Stimulated activated CD4-positive, alpha-beta T cell treated with anti-CD3 and anti-CD28 coated beads, TNF-alpha, amount 100 ng/mL, for 48 hours (primary cell): ENCODE results near the gene MBD4.
"Not testable (repeated sequence)": the region's sequence is repeated elsewhere in the genome, so short reads cannot be mapped to it uniquely, and the experiment has no call there.

ENCODE experiments used
- DNase-seq, 3 donors: peaks; one replicate each; pipeline ENCODE4 v3.0.0-alpha.2; 2020; ENCODE audit warnings: low read depth in 3 of 3

Gene MBD4

GRCh38 chr3:129410971-129411370, 28.8 kb downstream of the MBD4 start:
- DNase-seq: no peak

- no peak for DNase-seq
Observed at GRCh38 chr3:129409541-129409940, 30.2 kb downstream of the MBD4 start.

GRCh38 chr3:129404610-129405009, 35.1 kb downstream of the MBD4 start:
- DNase-seq: no peak

- DNase-seq: no peak
Observed at GRCh38 chr3:129404130-129404529, 35.6 kb downstream of the MBD4 start.

GRCh38 chr3:129403450-129403849, 36.3 kb downstream of the MBD4 start:
- DNase-seq: no peak

- no peak for DNase-seq
Observed at GRCh38 chr3:129402616-129403015, 37.1 kb downstream of the MBD4 start.

GRCh38 chr3:129402210-129402609, 37.5 kb downstream of the MBD4 start:
- DNase-seq: no peak

GRCh38 chr3:129399895-129400357, 39.8 kb downstream of the MBD4 start:
- DNase-seq: no peak

- peak; percentile 57 to 66 (median 62) for DNase-seq
Observed at GRCh38 chr3:129399145-129399894, 40.4 kb downstream of the MBD4 start.

GRCh38 chr3:129398803-129399144, 41.0 kb downstream of the MBD4 start:
- no peak for DNase-seq

GRCh38 chr3:129393760-129394564, 45.8 kb downstream of the MBD4 start:
- DNase-seq: not testable (repeated sequence)

- no peak for DNase-seq
Observed at GRCh38 chr3:129393271-129393670, 46.5 kb downstream of the MBD4 start.

GRCh38 chr3:129392106-129392887, 47.5 kb downstream of the MBD4 start:
- not testable (repeated sequence) for DNase-seq

GRCh38 chr3:129391583-129391982, 48.2 kb downstream of the MBD4 start:
- DNase-seq: not testable (repeated sequence)

GRCh38 chr3:129389572-129389937, 50.2 kb downstream of the MBD4 start:
- no peak for DNase-seq

- DNase-seq: not testable (repeated sequence)
Observed at GRCh38 chr3:129388791-129389571, 50.8 kb downstream of the MBD4 start.

- no peak for DNase-seq
Observed at GRCh38 chr3:129387487-129387886, 52.3 kb downstream of the MBD4 start.

GRCh38 chr3:129386984-129387383, 52.8 kb downstream of the MBD4 start:
- no peak for DNase-seq

GRCh38 chr3:129385507-129385906, 54.2 kb downstream of the MBD4 start:
- DNase-seq: not testable (repeated sequence)

- DNase-seq: no peak
Observed at GRCh38 chr3:129384594-129385323, 55.0 kb downstream of the MBD4 start.

- DNase-seq: not testable (repeated sequence)
Observed at GRCh38 chr3:129384103-129384502, 55.6 kb downstream of the MBD4 start.
